ENCODE results near the gene SETD3.

The SETD3 gene

DNA sequence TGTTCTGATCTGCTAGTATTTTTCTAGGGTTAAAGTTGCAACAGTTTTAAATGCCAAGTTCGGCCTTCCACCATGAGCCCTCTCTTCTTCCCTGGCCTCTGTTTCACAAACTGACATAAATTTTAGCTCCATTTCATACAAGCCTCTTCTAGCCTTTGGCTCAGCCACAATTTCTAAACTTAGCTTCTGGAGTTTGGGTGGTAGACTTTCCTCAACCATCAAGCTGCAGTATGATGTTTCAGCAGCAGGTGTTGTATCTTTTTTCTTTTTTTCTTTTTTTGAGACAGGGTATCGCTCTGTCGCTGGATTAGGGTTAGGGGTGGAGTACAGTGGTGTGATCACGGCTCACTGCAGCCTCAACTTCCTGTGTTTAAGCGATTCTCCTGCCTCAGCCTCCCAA is 29.4 kb downstream of the SETD3 start:
- no peak for DNase-seq

GRCh38 chr14:99450266-99450665 is 30.4 kb downstream of the SETD3 start:
- DNase-seq, result no peak

DNA sequence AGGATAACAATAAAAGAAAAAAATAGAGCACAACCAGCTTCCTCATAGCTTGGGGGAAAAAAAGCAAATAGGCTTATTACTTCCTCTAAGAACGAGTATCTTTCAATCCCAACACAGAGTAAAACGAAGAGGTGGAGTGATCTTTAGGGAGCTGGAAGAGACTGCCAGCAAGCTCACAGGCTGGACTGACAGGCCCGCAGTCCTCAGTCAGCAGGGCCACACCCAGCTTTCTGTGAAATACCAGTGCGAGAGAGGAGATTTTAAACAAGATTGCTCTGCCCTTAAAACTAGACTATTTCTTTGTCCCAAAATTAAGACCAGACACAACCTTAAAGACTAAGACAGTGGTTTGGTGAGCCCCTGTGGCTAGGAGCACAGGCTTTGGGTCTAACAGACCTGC is 32.9 kb downstream of the SETD3 start:
- DNase-seq, result no peak

GRCh38 chr14:99445931-99446330 is 34.7 kb downstream of the SETD3 start:
- no peak for DNase-seq

DNA sequence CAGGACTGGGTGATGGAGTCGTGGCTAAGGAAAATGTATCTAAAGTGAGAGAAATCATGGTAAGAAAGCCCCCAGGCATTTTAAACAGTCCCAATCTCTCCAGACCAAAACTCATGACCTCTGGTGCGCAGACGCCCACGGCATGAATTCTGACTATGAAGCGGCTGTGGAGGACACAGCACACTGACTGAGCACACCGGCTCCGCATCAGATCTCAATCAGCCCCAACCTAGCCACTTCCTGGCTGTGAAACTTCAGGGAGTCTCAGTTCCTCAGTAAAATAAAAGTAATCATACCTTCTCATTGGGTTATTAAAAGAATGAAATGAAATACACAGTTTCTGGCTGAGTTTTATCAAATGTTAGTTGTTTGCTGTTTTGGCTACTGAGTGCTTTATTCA is 38.7 kb downstream of the SETD3 start:
- DNase-seq, result no peak

DNA sequence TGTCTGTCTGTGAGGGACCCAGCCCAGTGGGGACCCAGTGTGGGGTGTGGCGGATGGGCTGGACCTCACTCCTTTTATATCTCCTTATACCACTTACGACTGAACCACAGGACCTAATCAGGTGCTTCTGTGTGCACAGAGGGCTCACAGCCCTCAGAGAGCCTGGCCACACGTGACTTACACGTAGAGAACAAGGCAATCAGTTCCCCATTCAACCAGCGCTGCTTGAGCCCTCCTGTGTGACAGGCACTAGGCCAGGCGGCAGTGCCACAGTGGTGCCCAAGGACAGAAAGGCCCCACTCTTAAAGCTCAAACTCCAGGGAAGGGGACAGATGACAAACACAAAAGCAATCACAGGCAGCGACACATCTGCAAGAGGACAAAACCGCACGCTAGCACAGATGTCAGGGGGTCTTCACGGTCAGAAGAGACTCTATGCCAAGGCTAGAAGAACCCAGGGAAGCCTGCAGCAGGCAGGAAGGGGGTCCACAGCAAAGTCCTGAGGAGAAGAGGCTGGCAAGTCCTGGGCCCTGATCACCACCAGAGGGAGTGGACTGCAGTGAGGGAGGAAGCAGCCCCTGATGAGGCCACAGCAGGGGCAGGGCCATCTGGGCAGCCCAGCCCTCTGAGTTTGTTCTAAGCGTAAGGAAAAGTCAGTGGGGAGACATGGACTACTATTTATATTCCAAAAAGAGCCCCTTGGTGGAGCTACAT is 39.3 kb downstream of the SETD3 start:
- no peak for DNase-seq

DNA sequence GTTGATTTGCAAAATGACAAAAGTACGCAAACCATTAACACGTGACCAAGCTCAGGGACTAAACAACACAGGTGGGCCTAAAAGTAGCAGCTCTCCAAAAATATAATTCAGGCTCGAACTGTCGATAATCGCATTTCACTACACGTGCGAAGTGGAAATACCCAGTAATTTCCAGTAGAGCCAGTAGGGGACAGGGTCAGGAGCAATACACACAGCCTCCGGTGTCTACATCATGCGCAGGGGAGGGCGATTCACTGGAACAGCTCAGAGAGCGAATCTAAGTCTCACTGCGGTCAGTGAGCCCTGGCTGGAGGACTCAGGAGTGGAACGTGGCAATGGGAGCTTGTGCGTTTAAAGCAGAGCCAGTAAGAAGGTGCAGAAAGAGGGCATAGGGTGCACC is 40.4 kb downstream of the SETD3 start:
- no peak for DNase-seq

DNA sequence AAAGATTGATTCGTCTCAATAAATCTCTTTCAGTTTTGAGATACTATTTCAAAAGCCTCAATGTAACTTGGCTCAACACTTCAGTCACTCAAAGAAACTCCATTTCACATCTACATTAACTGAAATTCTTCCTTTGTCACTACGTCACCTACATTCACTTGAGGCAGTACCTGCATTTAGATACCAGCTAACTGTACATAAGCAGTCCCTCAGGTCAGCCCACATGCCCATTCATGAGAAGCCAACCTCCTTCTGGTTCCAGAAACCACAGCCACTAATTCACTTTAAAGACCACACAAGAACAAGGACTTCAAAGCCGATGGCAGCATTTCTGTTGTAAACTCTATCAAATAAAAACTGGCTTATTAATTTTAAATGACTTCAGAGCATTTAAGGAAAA is 43.0 kb downstream of the SETD3 start:
- DNase-seq, result no peak

GRCh38 chr14:99436247-99437180 is 44.1 kb downstream of the SETD3 start:
- DNase-seq, result no peak

DNA sequence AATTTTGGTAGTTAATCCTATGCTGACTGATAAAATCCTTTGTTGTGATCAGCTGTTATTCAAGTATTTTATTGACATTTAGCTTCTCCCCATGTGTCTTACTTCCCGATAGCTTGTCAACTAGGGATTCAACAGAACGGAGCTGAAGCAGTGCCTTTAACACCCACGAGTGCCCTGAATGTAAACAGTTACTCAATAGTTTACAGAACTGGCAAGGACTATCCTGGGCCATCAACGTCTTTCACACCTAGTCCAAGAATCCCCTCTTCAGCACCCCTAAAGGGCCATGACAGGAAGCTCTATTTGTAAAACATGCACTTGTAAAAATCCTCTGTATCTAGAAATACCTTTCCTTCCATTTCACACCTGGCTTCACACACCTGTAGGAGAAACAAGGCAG is 45.3 kb downstream of the SETD3 start:
- DNase-seq, result no peak

DNA sequence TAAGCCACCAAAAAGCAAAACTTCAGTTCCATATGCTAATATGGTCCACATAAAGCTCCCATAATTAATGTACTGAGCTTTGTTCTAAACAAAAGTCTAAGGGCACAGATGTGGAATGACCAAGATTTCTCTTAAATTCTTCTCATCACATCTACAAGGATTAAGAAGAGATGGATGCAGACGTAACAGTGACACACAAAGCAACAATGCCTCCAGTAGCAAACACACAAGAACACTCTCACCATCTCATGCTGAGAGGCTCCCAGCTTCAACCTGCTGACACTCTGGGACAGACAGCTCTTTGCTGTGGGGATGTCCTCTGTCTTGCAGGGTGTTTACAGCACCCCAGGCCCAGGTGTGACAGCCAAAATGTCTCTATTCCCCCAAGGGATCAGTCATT is 48.2 kb downstream of the SETD3 start:
- DNase-seq, result no peak

DNA sequence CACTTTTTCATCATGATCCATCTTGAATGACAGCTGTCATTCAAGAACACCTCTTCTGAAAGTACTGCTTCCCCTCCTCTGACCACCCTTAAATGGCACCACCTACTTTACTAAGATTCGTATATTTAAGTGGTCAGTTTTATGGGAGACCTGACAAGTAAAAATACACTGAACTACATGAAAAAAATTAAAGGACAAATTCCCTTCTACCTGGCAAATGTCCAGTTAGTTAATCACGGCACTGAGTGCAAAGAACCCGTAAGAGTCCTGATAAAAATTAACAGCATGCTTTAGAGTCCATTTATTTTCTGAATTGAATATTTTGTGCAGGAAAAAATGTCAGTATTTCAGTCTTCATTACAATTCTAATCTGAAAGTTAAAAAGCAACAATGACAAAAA is 48.7 kb downstream of the SETD3 start:
- no peak for DNase-seq

DNA sequence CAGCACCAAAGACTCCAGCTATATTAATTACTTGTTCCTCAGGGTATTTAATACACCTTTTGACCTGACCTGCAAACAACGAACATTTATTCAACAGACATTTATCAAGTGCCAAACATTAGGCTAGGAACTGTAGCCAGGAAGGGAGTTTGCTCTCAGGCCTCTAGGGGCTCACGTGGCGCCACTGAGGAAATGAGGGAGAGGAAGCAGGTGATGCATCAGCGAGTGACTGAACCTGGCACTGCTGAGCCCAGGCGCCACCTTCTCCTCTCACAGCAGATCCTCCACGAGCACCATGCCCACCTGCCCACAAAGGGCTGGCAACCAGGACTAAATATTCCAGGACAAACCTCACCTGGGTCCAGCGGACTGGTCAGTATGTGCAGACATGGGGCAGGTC is 50.2 kb downstream of the SETD3 start:
- DNase-seq, result no peak

GRCh38 chr14:99427632-99428300 is 52.9 kb downstream of the SETD3 start:
- no peak for DNase-seq

- no peak for DNase-seq
These were observed 53.8 kb downstream of the SETD3 start for GRCh38 chr14:99426813-99427346.

- no peak for DNase-seq
These were observed 54.4 kb downstream of the SETD3 start for GRCh38 chr14:99426265-99426664.

DNA sequence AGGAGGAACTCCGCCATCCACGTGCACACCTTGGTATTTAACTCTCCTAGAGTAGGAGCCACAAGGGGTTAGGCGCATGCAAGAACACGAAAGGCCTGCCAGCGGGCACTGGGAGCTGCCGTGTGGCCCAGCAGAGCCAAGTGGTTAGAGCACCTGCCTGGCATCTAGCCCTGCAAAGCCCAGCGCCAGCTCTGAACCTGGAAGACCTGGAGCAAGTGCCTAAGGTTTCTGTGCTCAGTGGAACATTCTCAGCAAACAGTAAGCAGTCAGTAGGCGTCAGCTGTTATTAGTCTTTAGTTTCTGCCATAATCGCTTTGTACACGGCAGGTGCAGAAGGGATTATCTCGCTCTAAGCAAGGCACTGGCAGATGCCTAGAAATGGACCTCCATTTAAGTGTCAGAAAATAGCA is 55.4 kb downstream of the SETD3 start:
- no peak for DNase-seq

- DNase-seq, result no peak
These were observed 56.3 kb downstream of the SETD3 start for GRCh38 chr14:99424306-99424877.

DNA sequence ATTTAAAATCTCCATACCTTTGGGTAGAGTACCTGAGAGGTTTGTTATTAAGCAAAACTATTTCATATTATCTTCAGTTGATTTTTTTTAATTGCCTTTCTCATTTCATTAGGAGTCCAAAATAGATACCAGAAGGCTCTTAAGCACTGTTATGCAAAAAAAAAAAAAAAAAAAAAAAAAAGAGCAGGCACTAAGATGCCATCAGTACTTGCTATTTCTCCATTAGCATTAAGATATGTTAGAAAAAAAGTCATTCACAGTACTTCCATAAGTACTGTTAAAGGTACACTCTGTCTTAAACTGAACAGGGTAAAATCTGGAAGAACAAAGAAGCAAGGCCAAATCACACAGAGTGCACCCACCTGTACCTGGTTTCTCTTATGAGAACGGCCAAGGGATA is 57.2 kb downstream of the SETD3 start:
- DNase-seq, result no peak

DNA sequence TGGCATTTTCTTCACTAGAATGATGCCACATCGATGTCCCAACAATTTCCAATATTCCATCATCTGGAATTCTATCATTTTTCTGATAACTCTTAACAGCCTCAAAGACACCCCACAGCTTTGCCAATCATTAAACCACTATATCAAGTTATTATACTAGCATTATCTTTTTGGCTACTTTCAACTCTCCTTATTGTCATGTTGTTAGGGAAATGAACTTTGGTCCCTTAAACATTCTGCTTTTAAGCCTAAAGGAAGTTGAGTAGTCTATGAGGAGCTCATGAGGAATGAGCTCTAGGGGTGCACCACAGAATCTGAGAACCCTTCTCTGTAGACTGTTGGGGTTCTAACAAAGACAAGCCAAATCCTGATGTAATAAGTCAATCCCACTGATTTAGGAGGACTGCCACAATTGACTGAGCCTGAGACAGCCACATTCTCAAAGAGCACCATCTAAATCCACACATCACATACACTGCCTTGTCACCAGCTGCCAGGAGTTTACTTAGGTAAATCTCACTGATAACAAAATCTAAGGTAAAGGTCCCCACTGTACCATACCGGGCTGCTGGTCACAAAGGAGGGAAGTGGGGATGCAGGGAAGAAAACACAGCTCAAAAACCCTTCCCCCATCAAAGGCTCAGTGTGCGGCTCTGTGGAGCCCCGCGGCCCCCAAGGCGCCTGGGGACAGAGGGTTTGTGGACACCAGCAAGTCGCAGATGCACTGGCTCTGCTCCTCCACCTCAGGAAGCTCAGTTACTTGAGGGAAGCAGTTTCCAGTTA is 58.2 kb downstream of the SETD3 start:
- DNase-seq, result no peak

DNA sequence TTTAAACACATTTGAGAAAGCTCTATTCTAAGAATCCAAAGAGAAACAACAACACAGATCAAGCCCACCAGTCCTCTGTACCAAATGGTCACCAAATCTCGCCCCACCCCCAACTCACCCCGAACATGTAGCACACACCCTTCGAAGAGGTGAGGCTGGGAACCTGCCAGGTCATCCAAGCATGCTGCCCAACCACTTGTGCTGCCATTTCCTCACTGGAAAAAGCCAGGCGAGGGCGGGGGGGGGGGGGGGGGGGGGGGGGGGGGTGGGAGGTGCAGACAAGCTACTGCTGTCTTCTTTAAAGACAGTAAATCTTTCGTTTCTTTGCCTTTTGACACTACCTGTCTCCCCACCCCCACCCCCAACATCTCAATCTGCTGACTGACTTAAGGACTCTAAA is 59.9 kb downstream of the SETD3 start:
- DNase-seq, result no peak

- DNase-seq, result no peak
These were observed 60.8 kb downstream of the SETD3 start for GRCh38 chr14:99419905-99420304.
